ENCODE results near the gene ZDHHC14. TPM values are rescaled to one million over a fixed set of nuclear protein-coding genes. Genes with fewer than 3 reads are reported as not detected.

Gene ZDHHC14
- total and polyA plus RNA-seq, 7 donors: 2.4 to 12.6 (median 9.6) TPM

DNA sequence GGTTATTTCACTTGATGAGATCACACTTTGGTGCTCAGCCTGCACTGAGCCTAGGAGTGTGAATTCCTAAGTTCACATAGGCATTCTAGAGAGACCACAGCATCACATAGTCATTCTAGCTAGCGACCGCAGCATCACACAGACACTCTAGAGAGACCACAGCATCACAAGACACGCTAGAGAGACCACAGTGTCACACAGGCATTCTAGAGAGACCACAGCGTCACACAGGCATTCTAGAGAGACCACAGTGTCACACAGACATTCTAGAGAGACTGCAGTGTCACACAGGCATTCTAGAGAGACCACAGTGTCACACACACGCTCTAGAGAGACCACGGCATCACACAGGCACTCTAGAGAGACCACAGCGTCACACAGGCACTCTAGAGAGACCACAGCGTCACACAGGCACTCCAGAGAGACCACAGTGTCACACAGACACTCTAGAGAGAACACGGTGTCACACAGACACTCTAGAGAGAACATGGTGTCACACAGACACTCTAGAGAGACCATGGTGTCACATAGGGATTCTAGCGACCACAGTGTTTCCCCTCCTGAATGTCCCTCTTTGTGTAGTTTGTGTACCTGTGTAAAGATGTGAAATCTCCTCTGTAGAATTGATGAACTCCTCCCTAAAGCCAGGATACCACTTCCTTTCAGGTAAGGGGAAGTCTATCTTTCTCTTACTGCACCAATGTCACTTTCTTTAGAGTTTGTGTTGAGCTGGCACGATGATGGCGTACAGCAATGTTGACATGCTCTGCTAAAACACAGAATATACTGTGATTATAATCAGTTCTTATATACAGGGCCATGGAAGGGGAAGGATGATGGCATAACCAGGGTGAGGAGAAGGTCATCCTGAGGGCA lies 169.4 kb downstream of the ZDHHC14 start:
- Histone ChIP-seq H3K36me3 (no peaks in the 10 kb centered on the region), H3K4me1 (no peaks in the 10 kb centered on the region), H3K4me3 (no peak overlapping the region), H3K9me3 (no peaks in the 10 kb centered on the region), H3K27ac (no peak overlapping the region), H3K27me3 (no peaks in the 10 kb centered on the region)
- intact Hi-C loops (cut with DNase I): no loop called here
- no peak for TF ChIP-seq POLR2AphosphoS5 (IDR thresholded peaks at IDR 0.05)
- TF ChIP-seq POLR2A (IDR thresholded peaks at IDR 0.05): no peak
- no peak for TF ChIP-seq EP300 (IDR thresholded peaks at IDR 0.05)
- TF ChIP-seq, protein P1, sequence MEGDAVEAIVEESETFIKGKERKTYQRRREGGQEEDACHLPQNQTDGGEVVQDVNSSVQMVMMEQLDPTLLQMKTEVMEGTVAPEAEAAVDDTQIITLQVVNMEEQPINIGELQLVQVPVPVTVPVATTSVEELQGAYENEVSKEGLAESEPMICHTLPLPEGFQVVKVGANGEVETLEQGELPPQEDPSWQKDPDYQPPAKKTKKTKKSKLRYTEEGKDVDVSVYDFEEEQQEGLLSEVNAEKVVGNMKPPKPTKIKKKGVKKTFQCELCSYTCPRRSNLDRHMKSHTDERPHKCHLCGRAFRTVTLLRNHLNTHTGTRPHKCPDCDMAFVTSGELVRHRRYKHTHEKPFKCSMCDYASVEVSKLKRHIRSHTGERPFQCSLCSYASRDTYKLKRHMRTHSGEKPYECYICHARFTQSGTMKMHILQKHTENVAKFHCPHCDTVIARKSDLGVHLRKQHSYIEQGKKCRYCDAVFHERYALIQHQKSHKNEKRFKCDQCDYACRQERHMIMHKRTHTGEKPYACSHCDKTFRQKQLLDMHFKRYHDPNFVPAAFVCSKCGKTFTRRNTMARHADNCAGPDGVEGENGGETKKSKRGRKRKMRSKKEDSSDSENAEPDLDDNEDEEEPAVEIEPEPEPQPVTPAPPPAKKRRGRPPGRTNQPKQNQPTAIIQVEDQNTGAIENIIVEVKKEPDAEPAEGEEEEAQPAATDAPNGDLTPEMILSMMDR (IDR thresholded peaks at IDR 0.05): no peak
- 74 to 87% methylated on average over 12 of the region's 12 CpGs for WGBS, 2 donors
- no peak for DNase-seq

DNA sequence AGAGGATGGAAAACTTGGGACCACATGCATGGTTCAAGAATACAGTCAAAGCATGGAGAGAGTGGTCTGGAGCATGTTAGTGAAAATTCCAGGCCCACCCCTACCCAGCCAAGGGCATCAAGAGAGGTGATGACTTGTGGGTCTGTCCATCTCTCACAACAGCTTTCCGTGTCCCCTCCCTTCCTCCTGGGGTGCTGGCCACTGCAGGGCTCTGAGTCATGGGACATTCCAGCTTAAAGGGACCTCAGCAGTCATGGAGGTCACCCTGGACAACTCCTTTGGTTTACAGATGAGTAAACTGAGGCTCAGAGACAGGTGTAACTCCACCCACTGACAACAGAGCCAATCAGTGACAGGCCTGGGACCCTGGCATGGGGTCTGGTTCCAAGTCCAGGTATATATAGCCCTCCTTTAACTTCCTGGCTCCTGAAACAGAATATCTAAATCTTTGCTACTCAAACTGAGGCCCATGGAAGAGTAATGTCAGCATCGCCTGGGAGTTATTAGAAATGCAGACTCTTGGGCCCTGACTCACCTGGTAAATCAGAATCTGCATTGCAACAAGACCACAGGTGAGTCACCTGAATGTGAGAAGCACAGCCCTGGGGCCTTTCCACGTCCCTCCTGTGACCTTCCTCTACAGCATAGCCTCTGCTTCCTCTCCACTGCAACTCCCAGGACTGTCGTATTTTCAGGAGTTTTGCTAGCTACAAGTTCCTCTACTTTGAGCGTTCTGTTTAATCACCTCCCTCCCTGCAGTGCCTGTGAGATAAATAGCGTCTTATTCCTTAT lies 170.2 kb downstream of the ZDHHC14 start:
- intact Hi-C loops (cut with DNase I): no loop called here
- no peak overlapping the region for H3K4me3 ChIP-seq
- WGBS, 2 donors: 86 to 90% methylated on average over 6 of the region's 6 CpGs
- H3K27ac ChIP-seq: no peak overlapping the region
- no peak for DNase-seq
- no peaks in the 10 kb centered on the region for H3K36me3 ChIP-seq
- TF ChIP-seq, protein P1 (IDR thresholded peaks at IDR 0.05): no peak
- TF ChIP-seq POLR2AphosphoS5 (IDR thresholded peaks at IDR 0.05): no peak
- TF ChIP-seq POLR2A (IDR thresholded peaks at IDR 0.05): no peak
- TF ChIP-seq EP300 (IDR thresholded peaks at IDR 0.05): no peak
- H3K9me3 ChIP-seq: no peaks in the 10 kb centered on the region
- no peaks in the 10 kb centered on the region for H3K4me1 ChIP-seq
- H3K27me3 ChIP-seq: no peaks in the 10 kb centered on the region

DNA sequence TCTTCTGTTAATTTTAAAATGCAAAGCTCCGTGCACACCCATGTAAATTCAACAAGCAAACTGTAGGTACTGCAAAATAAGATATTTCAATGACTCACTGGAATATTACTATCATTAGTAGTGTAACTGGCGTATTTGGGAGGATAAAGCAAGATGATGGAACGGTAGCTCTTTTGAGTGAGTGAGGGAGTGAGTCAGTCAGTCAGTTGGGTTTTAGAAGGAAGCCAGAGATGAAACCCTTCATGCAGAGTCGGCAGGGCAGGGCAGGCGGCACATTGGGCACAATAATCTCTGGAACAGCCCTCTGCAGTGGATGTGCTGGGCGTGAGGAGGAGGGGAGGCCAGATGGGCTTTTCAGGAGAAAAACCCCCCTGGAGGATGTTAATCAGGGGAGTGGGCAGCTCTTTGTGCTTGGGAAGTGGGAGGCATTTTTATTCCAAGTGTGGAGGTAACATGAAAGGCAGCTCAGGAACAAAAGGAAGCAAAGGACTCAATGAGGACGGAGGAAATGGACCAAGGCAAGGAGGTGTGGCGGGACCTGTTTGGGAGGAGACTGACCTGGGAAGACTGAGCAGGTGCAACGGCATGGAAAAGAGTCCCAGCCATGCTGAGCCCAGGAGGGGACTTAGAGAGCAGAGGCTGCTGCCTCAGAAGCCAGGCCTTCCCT lies 171.2 kb downstream of the ZDHHC14 start:
- H3K9me3 ChIP-seq: no peaks in the 10 kb centered on the region
- no peaks in the 10 kb centered on the region for H3K4me1 ChIP-seq
- TF ChIP-seq POLR2AphosphoS5 (IDR thresholded peaks at IDR 0.05) (no peak), EP300 (IDR thresholded peaks at IDR 0.05) (no peak), POLR2A (IDR thresholded peaks at IDR 0.05) (no peak)
- TF ChIP-seq, protein P1 (IDR thresholded peaks at IDR 0.05): no peak
- no peaks in the 10 kb centered on the region for H3K27me3 ChIP-seq
- intact Hi-C loops (cut with DNase I): no loop called here
- H3K36me3 ChIP-seq: no peaks in the 10 kb centered on the region
- 77 to 79% methylated on average over 9 of the region's 9 CpGs for whole genome bisulfite sequencing, 2 donors
- H3K27ac ChIP-seq: no peak overlapping the region
- no peak for DNase-seq
- no peak overlapping the region for H3K4me3 ChIP-seq

DNA sequence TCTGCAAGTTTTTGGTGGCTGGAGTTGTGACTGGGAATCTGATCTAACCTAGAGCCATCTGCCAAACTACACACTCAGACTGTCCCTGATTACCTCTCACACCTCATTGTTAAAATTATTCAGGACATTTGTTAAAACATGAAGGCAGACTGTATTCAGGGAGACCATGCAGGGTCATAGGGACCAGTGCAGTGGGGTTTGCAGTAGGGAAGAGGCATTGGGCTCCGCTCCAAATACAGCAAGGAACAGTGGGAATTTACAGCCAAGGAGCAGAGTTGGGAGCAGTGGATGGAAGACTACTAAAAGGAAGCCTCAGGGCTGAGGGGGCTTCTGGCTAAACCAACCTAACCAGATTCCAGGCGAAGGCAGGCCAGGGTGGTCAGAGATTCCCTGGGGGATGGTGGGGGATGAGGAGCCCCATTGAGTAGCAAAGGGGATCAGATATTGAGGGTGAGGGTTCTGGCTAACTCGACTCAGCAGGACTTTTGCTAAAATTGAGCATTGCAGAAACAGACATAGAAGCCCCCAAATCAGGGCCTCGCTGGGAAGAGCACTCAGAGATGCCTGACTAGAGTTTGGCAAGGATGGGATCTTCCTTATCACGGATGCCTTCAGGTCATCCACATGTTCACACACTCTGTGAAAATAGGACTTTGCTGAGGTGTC lies 172.0 kb downstream of the ZDHHC14 start:
- H3K36me3 ChIP-seq: no peaks in the 10 kb centered on the region
- no peak overlapping the region for H3K4me3 ChIP-seq
- H3K4me1 ChIP-seq: no peaks in the 10 kb centered on the region
- WGBS, 2 donors: 89 to 92% methylated on average over 5 of the region's 5 CpGs
- DNase-seq: no peak
- no peaks in the 10 kb centered on the region for H3K27me3 ChIP-seq
- H3K27ac ChIP-seq: no peak overlapping the region
- intact Hi-C loops (cut with DNase I): no loop called here
- no peaks in the 10 kb centered on the region for H3K9me3 ChIP-seq
- TF ChIP-seq, protein P1 (IDR thresholded peaks at IDR 0.05): no peak
- TF ChIP-seq POLR2AphosphoS5 (IDR thresholded peaks at IDR 0.05): no peak
- no peak for TF ChIP-seq EP300 (IDR thresholded peaks at IDR 0.05)
- TF ChIP-seq POLR2A (IDR thresholded peaks at IDR 0.05): no peak
